Osteocyte (in vitro differentiated cells): Measurements from ENCODE around the gene PMEPA1. TPM values are rescaled to one million over a fixed set of nuclear protein-coding genes. Genes with fewer than 3 reads are reported as not detected.
A peak's percentile ranks its signal among the peaks of the same experiment; 100 is the strongest.

ENCODE experiments used
- DNase-seq: peaks from one replicate; pipeline ENCODE4 v3.0.0; 2021; ENCODE audit warnings: mixed read lengths; ENCODE audit not compliant: unreplicated experiment; ENCODE audit errors: extremely low spot score
- H3K27ac Mint-ChIP-seq: one replicate; pipeline ENCODE4 v1.8.0; 2021; ENCODE audit warnings: mild to moderate bottlenecking, mixed read lengths; ENCODE audit not compliant: unreplicated experiment
- H3K27me3 Mint-ChIP-seq: one replicate; pipeline ENCODE4 v1.8.0; 2021; ENCODE audit warnings: mixed read lengths; ENCODE audit not compliant: unreplicated experiment
- H3K36me3 Mint-ChIP-seq: one replicate; pipeline ENCODE4 v1.8.0; 2021; ENCODE audit warnings: mixed read lengths; ENCODE audit not compliant: unreplicated experiment
- H3K4me1 Mint-ChIP-seq: one replicate; pipeline ENCODE4 v1.8.0; 2021; ENCODE audit warnings: mixed read lengths; ENCODE audit not compliant: unreplicated experiment
- H3K4me3 Mint-ChIP-seq: one replicate; pipeline ENCODE4 v1.8.0; 2021; ENCODE audit warnings: mild to moderate bottlenecking, moderate library complexity, mixed read lengths; ENCODE audit not compliant: unreplicated experiment
- H3K9me3 Mint-ChIP-seq: one replicate; pipeline ENCODE4 v1.8.0; 2021; ENCODE audit warnings: mixed read lengths; ENCODE audit not compliant: unreplicated experiment
- total RNA-seq: library from RNA; stranded (reverse); gene quantifications from 2 replicates; pipeline ENCODE4 v1.2.1, GENCODE V29; 2021
- TF ChIP-seq, protein P1 (sequence below): fragments of 200-600 bp; sonication (generic); IDR thresholded peaks from 2 replicates; pipeline ENCODE4 v1.5.0; 2021; ENCODE audit warnings: antibody characterized with exemption, mild to moderate bottlenecking, moderate library complexity

Gene PMEPA1
- total RNA-seq, 1 donor from 2014 or later: 24.1 TPM

- Mint-ChIP-seq H3K36me3 (no peaks in the 10 kb centered on the region), H3K4me1 (peaks cover 22% of the 10 kb centered on the region), H3K27ac (no peak overlapping the region), H3K4me3 (no peak overlapping the region), H3K27me3 (peaks cover 42% of the 10 kb centered on the region), H3K9me3 (no peaks in the 10 kb centered on the region)
- no peak for DNase-seq
- TF ChIP-seq, protein P1, sequence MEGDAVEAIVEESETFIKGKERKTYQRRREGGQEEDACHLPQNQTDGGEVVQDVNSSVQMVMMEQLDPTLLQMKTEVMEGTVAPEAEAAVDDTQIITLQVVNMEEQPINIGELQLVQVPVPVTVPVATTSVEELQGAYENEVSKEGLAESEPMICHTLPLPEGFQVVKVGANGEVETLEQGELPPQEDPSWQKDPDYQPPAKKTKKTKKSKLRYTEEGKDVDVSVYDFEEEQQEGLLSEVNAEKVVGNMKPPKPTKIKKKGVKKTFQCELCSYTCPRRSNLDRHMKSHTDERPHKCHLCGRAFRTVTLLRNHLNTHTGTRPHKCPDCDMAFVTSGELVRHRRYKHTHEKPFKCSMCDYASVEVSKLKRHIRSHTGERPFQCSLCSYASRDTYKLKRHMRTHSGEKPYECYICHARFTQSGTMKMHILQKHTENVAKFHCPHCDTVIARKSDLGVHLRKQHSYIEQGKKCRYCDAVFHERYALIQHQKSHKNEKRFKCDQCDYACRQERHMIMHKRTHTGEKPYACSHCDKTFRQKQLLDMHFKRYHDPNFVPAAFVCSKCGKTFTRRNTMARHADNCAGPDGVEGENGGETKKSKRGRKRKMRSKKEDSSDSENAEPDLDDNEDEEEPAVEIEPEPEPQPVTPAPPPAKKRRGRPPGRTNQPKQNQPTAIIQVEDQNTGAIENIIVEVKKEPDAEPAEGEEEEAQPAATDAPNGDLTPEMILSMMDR: no peak
Measured at GRCh38 chr20:57723816-57724215, 14.0 kb upstream of the PMEPA1 start.

DNA sequence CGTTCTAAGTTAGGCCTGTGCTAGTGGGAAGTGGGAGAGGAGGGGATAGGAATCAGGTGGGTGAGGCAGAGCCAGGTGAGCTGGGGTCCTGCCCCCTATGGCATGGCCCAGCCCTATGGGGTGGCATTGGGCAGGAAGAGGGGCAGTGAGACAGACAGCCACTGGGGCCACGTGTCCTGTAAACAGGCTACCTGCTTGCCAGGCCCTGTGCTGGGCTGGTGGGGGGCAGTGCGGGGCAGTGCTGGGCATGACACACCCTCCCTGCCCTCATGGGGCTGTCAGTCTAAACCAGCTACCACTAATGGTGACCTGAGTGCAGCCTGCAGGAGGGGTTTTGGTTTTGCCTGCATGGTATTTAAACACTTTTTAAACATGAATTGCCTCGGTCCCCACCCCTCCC is 10.1 kb upstream of the PMEPA1 start:
- Mint-ChIP-seq H3K27me3 (peaks cover 21% of the 10 kb centered on the region), H3K9me3 (no peaks in the 10 kb centered on the region), H3K4me3 (no peak overlapping the region), H3K36me3 (no peaks in the 10 kb centered on the region), H3K4me1 (peaks cover 27% of the 10 kb centered on the region), H3K27ac (no peak overlapping the region)
- TF ChIP-seq, protein P1: no peak
- no peak for DNase-seq

GRCh38 chr20:57718490-57719009 is 8.7 kb upstream of the PMEPA1 start:
- TF ChIP-seq, protein P1: no peak
- no peaks in the 10 kb centered on the region for H3K9me3 Mint-ChIP-seq
- H3K4me3 Mint-ChIP-seq: peak overlapping the region; percentile 68
- H3K4me1 Mint-ChIP-seq: peaks cover 33% of the 10 kb centered on the region
- DNase-seq: peak; percentile 96
- H3K27ac Mint-ChIP-seq: no peak overlapping the region
- H3K27me3 Mint-ChIP-seq: peaks cover 12% of the 10 kb centered on the region
- no peaks in the 10 kb centered on the region for H3K36me3 Mint-ChIP-seq

- Mint-ChIP-seq H3K4me1 (peaks cover 33% of the 10 kb centered on the region), H3K27ac (peak overlapping the region; percentile 10), H3K9me3 (no peaks in the 10 kb centered on the region), H3K36me3 (no peaks in the 10 kb centered on the region), H3K4me3 (no peak overlapping the region), H3K27me3 (peaks cover 7% of the 10 kb centered on the region)
- DNase-seq: no peak
- TF ChIP-seq, protein P1: no peak
Measured at GRCh38 chr20:57717797-57718196, 8.0 kb upstream of the PMEPA1 start.

GRCh38 chr20:57716901-57717300 is 7.1 kb upstream of the PMEPA1 start:
- Mint-ChIP-seq H3K9me3 (no peaks in the 10 kb centered on the region), H3K36me3 (no peaks in the 10 kb centered on the region), H3K27ac (no peak overlapping the region), H3K27me3 (no peaks in the 10 kb centered on the region), H3K4me3 (no peak overlapping the region), H3K4me1 (peaks cover 38% of the 10 kb centered on the region)
- DNase-seq: no peak
- TF ChIP-seq, protein P1: no peak
